GM19099 (cell line): ENCODE results near the gene UQCR11.

ENCODE experiments used
- POLR2A ChIP-seq: IDR thresholded peaks from 3 replicates; pipeline ENCODE4 v1.6.1; 2011; ENCODE audit warnings: low read depth; ENCODE audit not compliant: insufficient read length; ENCODE audit errors: extremely low read depth

UQCR11 gene

DNA sequence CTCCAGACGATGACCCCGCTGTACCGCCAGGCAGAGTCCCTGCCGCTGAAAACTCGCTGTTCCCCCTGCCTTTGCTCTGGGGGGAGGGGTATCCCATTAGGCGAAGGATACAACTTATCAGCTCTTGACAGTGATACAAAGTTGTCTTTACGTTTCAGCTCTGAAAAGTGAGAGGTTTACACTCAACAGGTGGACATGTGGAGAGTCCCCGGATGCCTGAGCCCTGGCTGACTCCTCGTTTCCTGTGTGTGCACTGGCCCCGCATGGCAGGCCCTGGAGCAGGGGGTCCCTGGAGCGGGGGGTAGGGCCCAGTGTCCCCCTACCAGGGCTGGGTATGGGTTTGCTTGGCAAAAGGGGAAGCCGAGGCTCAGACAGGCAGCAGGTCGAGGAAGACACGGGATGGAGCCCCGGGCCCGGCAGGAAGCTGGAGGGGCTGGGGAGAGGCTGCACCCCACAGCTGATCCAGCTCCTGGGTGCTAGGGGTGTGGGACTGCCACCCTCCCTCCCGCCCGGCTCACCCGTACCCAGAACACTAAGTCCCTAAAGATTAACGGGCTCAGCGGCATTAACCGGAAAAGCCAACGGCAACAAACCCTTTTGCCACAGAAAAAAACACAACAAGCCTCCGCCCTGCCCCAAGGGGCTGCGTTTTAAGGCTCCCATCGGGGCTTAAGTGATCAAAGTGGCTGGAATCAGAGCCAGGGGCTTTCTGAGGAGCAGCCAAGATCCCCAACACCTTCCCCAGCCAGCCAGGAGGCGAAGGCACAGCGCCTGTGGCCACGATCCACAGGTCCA is 41.6 kb upstream of the UQCR11 start:
- no peak for TF ChIP-seq POLR2A

DNA sequence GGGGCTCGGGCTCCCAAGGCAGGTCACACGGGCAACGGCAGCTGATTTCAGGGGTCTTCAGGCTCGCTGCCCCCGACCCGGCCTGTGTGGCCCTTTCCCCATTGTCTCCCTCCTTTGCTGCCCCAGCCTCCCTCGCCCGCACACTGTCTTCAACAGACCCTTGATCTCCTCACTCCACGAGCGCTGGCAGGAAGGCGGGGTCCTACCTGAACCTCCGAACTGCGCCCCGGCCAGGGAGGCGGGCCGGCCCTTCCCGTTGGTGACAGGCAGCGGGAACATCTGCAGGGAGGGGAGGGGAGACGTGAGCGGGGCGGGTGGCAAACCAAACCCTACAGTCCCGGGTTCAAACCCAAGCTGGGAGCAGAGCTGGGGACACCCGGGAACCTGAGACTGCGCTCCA is 40.9 kb upstream of the UQCR11 start:
- no peak for TF ChIP-seq POLR2A

DNA sequence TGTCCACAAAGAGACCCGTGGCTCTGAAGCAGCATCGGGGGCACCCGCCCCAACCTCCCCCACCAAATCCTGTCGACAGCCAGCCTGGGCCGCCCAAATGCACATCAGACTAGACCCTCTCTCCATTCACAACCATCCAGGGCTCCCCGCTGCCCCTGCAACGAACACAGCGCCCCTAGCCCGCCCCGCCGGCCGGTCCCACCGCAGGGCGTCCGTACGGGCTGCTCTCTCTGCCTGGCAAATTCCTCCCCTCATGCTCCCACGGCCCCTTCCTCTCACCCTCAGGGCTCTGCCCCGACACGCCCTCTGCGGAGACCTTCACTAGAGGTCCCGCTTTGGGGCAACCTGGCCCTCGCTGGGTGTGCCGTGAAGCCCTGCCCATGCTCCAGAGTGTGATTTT is 40.0 kb upstream of the UQCR11 start:
- TF ChIP-seq POLR2A, result no peak

DNA sequence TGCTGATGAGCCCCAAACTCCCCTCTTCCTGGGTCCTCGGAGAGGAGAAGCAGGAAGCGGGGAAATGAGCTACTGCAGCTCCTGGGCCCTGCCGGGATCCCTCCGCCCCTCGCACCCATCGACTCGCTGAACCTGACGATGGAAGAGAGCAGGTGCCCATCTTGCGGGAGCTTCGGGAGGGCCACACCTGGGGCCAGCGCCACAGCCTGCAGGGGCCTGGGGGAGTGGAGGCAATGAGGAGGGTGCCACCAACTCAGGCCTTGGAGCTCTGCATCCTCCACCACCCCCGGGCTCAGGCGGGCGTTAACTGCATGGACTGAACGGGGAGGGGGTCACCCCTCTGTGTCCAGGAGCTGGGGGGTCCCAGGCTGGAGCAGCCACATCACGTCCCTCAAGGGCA is 38.8 kb upstream of the UQCR11 start:
- TF ChIP-seq POLR2A, result no peak

DNA sequence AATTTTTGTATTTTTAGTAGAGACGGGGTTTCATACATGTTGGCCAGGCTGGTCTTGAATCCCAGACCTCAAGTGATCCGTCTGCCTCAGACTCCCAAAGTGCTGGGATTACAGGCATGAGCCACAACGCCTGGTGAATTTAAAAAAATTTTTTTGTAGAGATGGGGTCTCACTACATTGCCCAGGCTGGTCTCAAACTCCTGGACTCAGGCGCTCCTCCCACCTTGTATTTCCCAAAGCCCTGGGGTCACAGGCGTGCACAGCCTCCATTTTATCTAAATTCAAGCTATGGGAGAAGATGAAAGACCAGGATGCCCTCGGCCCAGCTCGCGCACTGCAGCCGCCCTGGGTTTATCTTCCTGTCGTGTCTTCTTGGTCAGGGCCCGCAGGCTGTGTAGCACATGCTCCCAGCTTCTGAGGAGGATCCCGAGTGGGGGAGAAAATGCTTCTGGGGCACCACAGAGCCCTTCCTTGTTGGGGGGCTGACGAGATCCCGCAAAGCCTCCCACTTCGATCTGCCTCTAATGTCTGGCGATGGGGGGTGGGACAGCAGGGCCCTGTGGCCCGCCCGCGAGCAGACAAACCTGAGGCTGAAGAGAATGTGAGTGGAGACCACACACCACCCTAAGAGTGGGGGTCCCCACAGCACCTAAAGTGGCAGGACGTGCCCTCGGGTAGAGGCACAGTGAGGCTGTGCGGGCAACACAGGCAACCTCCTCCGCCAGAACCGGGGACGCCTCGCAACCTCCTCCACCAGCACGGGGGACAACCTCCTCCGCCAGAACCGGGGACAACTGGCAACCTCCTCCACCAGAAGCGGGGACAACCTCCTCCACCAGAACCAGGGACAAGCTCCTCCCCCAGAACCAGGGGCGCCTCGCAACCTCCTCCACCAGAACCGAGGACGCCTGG is 31.3 kb upstream of the UQCR11 start:
- TF ChIP-seq POLR2A, result no peak

DNA sequence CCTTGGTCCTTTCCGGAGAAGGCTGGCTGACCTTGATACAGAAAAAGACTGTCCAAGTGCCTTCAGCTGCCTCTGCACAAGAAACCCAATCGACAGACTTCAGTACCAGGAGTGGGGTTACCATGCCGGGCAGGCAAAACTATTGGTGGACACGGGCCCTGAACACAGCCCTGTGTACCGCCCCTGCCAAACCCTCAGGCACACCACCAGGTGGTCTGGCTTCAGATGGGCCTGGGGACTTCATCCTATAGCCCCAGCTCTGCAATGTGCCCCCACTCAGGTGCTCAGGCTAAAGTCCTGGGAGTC is 29.6 kb upstream of the UQCR11 start:
- no peak for TF ChIP-seq POLR2A

DNA sequence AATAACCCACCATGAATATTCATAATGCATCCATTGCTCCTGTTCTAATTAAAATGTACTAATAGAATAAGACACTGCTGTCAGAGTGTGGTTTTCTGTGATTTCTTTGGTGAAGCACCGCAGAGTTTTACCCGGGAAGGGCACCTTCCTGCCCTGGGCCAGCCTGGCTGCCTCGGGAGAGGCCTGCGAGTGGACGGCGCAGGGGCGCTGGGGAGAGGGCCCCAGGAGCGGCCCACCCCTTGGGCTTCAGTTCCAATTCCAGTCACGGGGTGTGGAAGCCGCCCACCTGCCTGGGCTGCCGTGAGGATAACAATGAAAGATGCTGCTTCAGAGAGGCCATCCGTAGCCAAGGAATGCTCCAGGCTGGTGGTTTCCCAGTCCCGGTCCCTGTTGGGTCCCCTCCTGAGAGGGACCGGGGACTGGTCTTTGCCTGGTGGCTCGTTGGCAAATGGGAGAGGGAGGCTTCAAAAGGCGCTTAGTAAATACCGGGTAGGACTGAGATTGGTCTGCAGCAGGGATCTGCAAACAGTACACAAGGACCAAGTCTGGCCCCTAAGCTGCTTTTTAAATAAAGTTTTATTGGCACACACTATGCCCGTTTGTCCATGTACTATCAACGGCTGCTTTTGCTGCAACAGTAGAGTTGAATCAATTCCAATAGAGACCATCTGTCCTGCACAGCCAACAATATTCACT is 29.1 kb upstream of the UQCR11 start:
- TF ChIP-seq POLR2A, result no peak

DNA sequence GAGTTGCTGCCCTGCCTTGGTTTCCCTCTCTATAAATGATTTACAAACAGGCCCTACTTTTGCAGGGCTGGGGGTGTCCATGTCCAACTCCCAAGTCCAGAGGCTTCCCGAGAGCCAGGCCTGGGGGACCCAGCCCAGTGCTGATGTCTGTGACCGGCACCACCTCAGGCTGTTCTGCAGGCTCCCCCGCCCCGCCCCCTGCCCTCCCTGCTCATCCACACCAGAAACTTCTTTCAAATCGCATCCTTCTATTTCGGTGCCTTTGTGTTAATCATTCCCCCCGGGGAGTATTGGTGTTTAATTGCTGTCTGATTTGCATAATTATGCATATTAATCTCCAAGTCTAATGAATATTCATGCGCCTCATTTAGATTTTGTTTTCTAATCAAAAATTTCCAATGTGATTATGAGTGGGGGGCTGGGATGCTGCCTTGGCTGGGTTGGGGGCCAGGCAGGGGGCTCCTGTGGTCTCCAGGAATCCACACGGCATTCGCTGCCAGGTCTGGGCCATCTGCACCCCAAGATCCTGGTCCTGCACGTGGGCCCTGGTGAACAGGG is 28.1 kb upstream of the UQCR11 start:
- TF ChIP-seq POLR2A, result no peak

DNA sequence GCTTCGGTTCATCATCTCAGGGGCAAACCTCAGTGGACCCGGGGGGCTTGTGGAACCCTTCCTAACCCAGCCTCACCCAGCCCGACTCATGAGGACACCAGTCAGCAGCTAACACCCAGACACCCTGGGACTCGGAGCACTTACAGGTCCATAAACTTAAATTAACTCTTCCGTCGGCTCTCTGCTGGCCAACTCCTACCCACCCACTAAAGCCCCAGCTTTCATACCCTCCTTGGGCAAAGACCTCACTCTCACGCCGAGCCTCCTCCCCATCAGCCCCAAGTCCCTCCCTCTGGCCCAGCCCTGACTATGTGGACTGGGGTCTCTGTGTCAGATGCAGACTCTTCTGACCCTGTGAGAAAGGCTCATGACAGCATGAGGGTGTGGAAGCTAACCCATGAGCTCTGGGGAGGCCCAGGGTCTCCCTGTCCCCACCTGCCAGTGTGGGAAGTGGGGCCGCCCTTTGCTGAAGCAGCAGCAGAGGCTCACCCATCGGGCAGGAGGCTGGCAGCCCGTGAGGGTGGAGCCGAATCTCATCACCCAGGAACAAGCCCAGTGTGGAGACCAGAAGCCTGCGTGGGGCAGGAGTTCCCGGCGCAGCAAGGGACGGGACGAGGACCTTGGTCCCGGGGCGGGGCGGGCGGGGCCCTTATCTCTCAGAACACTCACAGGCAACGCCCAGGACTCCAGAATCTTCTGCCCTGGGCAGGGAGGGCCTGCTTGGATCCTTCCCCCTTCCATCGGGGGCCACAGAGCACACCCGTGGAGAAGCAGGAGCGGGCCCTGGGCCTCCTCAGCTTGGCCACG is 27.4 kb upstream of the UQCR11 start:
- TF ChIP-seq POLR2A, result no peak

DNA sequence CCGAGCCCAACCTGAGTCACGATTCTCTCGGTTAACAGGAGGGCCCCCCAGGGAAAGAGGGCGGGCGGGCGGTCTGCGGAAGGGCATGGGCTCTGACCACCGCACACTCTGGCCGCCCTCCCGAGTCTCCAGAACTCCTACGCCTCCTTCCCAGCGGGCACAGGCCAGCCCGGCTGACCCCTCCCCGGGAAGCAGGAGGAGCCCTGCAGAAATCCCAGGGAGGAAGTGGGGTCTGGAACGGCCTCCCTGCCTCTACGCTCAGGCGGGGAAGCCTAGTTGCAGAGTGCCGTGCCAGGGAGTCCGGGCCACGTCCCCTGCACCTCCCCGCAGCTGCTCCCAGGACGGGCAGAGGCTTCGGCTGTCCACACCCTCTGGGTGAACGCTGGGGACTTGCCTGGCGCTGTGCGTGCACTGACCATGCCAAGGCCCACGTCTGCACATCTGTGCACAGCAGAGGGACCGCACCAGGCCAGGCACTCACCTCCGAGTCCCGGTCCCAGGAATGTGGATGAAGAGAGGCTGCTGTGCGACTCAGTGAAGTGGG is 26.4 kb upstream of the UQCR11 start:
- no peak for TF ChIP-seq POLR2A

DNA sequence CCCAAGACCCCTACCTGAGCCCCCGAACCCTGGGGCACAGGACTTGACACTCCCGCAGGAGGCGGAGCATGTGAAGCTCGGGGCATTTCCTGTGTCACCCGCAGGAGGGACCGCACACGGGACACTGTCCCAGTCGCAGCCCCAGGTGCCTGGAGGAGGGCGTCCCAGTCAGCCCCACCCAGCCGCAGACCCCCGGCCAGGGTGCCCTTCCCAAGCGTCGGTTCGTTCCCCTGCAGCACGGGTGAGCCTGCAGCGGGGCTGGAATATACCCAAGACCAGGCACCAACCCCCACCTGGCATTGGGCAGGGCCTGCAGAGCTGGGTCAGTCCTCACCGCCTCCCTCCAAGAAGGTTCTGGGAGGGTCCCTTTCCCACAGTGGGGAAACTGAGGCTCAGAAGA is 25.5 kb upstream of the UQCR11 start:
- no peak for TF ChIP-seq POLR2A

DNA sequence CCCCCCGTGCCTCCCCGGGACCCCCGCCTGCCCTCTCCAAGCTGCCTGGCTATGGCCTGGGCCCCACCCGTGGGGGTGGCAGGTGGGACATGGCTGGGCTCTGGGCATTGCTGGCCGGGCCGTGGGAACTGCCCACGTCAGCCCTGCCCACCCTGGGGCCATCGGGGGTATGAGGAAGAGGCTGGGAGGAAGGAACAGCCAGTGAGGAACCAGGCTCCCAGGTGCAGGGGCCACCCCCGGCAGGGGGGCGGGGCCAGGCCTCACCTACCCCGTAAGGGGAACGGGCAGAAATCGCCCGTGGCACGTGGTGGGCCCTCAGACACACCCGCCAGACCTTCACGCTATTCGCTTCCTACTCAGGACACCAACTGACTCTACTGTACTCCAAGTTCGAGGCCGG is 24.8 kb upstream of the UQCR11 start:
- no peak for TF ChIP-seq POLR2A

DNA sequence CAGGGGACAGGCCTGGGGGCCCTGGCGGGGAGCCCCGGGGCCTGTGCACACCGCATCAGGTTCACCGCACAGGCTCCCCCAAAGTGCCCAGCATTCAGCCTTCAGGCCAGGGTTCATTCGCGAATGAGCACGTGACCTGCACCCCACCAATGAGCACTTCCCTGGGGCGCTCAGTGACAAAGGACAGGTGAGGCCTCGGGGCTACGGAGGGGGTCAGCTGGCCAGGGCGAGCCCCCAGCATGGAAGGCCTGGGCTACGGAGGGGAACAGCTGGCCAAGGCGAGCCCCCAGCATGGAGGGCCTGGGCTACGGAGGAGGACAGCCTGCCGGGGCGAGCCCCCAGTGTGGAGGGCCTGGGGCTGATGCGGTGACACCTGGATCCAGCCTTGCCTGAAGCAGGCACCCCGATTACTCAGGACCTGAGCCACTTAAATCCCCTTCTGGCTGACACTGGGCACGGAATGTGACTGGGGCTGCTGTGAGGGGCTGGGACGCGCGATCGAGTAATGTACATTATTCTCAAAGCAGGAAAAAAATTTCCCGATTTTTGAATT is 24.1 kb upstream of the UQCR11 start:
- no peak for TF ChIP-seq POLR2A

DNA sequence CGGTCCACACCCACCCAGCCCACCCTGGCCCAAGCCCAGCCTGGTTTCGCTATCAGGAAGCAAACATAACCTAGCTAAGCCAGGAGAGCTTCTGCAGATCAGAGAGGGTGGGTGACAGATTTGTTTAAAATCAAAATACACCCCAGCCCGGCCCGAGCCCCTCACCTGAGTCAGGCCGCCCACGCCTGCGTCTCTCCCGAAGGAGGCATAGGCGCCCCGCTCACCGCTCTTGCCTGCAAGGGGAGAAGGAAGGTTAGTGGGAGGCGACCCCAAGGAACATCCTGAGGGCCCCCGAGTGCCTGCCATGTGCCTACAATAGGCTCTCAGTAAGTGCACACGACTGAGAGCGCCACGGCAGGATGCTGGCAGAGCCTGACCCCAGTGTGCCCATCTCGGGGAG is 21.9 kb upstream of the UQCR11 start:
- no peak for TF ChIP-seq POLR2A
